GM21737 (cell line): ENCODE results near the gene DCPS.

Experiments
- ATAC-seq: cut with Tn5 transposase; IDR thresholded peaks from one replicate; pipeline ENCODE4 v1.9.1; 2021; ENCODE audit warnings: mild to moderate bottlenecking, moderate library complexity; ENCODE audit not compliant: unreplicated experiment

DCPS gene

DNA sequence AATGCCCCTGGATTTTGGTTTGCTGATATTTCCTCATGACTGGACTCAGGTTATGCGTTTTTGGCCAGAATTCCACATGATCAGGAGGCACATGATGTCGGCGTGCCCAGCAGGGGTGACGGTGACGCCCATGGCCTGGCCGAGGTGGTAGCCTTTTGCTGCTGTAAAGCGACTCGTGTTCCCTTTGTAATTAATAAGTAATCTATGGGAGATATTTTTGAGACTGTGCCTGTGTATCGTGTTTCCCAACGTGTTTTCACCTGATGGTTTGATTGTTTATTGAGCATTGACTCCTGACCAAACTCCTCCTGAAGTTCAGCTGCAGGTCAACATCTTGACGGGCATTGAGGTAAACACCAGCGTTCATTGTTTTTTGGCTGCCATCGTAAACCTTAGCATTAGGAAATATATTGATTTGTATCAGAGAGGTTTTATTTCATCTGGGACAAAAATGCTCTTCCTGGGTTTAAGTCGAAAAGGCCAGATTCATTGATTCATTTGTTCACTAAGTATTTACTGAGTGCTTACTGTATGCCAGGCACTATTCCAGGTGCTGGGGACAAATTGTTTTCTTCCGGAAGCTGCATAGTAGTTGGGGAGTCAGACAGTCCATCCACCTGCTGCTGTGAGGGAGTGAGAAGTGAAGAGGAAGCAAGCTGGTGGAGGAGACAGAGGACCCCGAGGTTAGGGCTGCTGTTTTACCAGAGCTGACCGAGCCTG, 23.6 kb downstream of the DCPS start:
- no peak for ATAC-seq

DNA sequence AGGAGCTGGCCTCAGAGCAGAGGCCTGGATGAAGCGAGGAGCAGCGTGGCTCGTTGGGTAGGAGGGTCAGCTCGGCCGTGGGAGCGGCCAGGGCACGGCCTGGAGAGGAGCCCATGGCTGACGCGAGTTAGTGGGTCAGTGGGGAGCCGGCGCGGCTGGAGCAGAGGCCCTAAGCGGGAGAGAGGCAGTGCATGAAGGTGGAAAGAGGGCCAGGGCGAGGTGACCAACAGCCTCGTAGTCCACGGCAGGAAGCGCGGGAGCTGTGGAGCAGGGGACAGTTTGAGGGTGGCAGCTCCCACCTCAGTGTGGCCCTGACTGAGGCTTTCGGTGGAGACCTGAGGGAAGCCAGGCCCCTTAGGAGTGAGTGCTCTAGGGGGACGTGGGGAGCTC, 24.1 kb downstream of the DCPS start:
- ATAC-seq, result no peak

DNA sequence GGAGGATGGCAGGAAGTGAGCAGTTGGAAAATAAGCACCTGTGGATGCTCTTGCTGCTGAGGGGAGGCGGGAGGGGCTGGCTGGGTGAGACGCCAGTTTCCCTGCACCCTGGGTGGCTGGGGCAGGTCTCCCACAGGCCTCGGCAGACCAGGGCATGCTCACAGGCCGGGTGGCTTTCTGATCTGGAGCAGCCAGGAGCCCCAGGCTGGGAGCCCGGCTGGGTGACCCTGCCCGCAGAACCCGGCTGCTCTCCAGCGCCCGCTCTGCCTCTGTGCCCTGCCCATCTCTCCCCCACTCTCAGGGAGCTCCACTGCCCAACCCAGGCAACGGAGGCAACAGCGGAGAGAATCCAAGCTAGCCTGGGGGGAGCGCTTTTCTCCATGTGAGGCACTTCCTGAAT, 24.6 kb downstream of the DCPS start:
- no peak for ATAC-seq

DNA sequence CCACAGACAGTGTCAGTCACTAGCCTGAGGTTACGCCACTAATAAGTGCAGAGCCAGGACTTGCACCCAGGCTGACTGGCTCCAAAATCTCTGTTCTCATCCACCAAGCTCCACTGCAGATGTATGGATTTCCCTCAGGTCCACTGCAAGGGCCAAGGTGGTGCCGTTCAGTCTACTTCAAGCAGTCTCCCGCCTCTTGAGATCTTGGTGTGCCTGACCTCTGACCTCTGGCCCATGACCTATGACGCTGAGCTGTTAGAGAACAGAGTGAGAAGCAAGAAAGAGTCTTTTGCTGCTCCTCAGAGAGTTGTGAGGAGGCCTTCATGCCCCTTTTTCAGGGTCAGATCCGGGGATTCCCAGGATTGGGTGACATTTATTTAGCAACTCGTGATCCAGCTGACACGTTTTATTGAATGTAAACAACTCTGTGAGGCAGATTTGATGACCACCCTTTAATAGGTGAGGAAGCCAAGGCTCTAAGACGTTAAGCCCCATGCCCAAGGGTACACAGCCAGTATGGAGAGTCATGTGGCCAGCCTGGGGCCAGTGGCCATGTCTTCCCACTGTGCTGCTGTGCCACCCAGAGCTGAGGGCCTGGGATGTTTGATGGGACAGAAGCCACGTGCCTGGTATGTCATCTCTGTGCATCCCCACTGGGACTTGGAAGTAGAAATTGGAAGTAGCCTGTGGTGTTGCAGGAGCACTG, 25.2 kb downstream of the DCPS start:
- no peak for ATAC-seq

DNA sequence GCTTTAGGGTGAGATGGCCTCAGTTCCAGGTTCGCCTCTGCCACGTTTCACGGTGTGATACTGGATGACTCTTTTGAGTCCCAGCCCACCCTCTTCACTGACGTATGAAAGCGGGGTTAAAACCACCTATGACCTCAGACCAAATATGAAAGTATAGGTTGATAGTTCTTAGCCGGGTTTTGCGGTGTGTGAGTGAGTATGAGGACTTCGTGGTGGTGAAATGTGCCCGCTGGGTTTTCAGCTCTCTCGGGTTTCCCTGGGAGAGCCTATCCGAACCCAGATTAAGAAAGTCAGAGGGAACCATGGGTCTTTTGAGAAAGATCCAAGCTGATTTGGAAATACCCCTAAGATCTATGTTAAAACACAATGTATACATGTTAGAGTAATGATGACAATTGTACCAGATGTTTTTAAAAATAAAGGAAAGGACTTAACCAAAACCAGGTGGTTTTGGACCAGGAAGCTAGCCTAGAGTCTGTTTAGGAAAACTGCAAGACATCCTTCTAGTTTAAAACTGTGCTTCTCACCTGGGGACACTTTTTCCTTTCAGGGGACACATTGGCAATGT, 25.9 kb downstream of the DCPS start:
- ATAC-seq, result no peak

DNA sequence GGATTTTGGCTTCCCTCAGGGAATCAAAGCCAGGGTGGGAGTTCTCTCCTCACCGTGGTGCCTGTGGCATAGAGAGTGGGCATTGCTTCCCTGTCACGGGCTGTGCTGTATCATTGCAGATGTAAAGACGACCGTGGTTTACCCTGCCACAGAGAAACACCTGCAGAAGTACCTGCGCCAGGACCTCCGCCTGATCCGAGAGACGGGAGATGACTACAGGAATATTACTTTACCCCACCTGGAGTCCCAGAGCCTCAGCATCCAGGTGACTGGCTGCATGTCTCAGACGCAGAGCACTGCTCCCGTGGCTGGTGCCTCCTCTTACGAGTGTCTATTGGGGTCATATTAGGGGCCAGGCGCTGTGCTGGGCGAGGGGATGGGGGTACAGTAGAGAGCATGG, 27.4 kb downstream of the DCPS start:
- ATAC-seq, result no peak

DNA sequence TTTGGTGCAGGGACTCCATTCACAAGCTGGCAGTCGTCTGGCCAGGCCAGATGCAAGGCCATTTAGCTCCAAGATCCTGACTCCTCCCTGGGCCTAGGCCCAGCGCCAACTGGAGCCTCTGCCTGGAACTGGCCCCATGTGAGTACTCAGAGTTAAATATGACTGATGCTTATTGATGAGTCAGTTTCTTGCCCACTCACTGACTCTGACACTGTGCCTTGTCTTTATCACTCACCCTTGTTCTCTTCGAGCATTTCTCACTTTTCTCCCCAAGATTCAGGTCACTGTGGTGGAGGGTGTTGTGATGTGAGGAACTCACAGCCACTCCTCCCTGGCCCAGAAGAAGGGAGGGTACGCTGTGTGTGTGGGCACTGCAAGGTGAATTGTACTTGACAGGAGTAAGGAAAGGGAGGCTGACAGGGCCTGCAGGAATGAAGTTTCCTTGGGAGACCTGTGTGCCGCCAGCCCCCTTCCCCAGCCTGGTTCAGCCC, 28.4 kb downstream of the DCPS start:
- ATAC-seq, result no peak

DNA sequence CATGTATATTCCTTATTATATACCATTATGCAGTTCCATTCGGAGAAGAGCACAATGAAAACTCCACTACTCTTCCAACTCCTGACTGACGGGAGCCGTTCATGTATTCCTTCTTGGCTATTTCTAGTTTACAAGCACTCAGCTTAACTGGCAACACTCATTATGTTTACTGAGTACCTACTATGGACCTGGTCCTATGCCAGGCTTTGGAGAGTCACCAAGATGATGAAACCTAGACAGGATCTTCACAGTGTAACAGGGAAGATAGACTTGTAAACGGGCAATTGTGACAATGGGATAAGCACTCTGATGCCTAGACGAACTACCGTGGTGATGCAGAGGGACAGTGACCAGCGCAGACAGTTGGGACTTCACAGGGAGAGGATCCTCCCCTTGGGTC, 29.3 kb downstream of the DCPS start:
- no peak for ATAC-seq

DNA sequence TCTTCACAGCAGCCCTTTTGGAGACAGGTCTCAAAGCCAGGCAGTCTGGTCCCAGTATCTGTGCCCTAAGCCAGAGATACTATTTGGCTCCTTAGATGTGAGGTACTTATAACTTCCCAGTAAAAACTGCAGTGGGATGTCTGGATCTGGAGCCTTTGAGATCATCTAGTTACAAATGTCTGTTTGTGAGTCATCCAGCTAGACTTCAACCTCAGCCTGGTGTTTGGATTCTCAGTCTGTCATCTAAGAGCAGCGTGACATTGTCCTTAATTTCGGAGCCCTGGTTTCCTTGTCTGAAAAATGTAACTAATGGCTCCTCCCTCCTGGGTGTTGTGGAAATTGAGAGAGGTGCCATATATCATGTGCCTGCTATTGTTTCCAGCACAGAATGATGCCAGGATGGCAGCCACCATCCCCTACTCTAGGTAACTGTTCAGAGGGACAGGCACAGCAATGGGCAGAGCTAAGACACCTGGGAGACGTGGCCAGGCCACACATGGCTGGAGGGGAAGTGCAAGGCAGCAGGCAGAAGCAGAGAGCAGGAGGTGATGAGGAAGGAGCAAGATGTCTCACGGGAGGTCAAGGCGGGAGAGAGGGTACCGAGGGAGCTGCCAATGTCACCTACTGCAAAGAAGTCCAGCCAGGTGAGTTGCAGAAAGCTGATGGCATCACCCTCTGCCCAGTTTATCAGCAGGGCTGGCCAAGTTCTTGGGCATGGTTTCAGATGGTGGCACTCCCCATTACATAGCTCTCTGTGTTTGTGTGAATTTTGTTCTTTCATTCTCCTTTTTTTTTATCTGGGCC, 31.0 kb downstream of the DCPS start:
- no peak for ATAC-seq

DNA sequence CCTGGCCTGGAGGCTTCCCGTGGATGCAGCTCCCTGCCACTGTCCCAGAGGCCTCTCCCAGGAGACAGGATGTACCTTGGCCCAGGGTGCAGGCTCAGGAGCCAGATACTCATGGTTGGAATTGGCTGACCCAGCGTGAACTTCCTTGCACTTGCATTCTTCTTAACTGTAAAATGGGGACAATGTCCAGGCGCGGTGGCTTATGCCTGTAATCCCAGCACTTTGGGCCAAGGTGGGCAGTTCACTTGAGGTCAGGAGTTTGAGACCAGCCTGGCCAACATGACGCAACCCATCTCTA, 31.6 kb downstream of the DCPS start:
- no peak for ATAC-seq

DNA sequence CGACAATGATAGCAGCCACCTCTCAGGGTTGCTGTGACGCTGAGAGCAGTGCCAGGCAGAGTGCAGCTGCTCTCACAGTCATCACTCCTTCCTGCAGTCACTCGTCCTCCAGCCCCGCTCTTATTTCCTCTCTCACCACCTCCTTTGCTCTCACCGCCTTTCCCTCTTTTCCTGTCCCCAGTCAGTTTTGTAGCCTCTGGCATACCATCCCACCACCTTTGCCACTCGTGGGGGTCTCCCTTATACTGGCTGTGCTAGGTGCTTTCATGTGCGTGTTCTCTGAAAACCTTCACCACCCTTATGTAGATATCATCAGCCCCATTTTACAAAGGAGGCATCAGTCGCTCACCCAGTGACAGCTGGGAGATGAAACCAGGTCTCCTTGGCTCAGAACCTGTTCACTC, 32.3 kb downstream of the DCPS start:
- no peak for ATAC-seq

DNA sequence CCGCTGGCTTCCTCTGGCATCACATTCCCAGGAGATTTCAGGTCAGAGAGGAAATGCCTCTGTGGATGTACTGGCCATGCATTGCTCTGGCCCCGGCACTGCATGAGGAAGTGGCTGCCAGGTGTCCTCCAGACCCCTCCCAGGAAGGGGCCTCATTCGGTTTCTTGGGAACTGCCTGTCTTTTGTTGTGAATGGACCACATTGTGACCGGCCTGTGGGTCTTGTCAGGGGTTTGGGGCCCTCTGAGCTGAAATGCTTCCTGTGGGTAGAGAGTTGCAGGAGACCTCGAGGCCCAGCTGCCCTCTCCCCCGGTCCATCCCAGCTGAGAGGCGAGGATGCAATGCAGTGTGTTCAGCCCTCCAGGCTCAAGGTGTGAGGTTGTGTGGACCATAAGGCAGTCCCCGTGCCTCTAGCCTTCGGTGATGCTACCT, 32.8 kb downstream of the DCPS start:
- no peak for ATAC-seq

DNA sequence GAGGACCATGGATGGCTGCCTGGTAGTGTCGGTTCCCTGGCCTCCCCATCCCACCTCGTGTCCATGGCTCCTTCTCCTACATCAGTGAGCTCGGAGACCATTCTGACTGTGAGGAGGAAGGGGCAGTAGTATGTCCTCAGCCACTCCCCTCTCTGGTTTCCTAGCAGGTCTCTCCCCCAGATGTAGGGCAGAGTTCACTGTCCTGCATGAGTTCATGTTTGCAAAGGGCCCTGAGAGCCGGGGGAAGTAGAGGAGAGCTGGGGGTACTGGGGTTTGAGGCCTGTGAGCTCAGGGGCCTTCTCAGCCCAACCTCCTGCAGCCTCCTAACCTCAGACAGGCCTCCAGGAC, 33.2 kb downstream of the DCPS start:
- no peak for ATAC-seq

DNA sequence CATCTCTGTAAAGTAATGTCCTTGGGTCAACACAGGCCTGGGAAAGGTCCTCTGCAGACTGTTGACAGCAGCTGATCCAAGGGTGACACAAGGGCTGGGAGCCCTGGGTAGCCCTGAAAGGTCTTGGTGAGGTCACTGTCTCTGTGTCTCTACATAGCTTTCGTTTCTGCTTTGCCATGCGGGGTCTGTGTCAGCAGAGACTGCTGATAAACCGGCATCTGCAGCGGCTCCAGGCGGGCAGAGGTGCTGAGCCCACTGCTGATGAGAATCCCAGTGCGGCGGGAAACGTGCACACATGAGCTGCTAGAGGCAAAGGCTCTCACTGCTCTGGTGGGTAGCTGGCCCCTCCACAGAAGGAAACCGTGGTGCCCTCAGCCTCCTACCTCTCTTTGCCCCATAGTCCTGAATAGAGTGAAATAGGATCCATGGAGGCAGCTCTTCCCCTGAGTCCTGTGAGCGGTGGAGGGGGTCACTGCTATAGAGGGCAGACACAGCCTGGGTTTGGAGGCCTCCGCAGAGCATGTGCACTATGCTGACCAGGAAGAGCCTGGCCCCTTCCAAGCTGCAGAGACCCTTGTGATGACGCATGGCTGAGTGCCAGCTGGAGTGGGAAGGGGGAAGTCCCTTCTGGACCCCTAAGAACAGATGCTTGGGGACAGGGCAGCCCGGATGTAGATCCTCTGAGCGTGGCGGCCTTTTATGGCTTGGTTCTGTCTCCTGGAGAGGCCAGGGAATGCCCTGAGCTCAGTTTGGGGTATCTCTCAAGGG, 33.8 kb downstream of the DCPS start:
- no peak for ATAC-seq

DNA sequence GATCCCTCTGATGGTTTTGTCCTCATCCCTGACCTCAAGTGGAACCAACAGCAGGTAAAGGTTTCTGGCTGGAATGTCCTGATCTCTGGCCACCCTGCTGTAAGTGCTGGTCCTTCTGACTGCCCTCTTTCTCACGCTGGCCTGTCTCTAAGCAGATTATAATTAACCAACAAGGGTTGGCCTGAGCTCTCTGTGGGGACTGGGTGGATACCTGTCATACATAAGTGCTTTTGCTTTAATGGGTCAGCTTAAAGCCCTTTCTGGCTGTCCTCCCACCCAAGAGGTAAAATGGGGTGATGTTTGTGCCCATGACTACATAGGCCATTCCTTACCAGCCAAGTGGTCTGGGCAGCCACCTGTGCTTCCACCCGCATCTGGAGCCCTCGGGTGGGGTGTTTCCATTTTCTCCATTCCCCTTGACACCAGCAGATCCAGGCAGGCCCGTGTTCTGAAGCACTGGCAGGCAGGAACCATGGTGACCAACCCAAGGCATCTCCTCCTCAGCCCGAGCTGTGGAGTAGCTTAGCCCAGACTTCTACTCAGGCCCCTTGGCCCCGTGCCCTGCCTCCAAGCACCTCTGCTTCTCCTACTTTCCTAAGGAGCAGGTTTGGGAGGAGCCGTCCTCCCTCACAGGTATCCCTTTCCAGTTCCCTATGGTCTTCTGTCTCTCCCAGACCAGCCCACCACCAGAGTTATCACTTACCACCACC, 34.6 kb downstream of the DCPS start:
- ATAC-seq, result no peak

DNA sequence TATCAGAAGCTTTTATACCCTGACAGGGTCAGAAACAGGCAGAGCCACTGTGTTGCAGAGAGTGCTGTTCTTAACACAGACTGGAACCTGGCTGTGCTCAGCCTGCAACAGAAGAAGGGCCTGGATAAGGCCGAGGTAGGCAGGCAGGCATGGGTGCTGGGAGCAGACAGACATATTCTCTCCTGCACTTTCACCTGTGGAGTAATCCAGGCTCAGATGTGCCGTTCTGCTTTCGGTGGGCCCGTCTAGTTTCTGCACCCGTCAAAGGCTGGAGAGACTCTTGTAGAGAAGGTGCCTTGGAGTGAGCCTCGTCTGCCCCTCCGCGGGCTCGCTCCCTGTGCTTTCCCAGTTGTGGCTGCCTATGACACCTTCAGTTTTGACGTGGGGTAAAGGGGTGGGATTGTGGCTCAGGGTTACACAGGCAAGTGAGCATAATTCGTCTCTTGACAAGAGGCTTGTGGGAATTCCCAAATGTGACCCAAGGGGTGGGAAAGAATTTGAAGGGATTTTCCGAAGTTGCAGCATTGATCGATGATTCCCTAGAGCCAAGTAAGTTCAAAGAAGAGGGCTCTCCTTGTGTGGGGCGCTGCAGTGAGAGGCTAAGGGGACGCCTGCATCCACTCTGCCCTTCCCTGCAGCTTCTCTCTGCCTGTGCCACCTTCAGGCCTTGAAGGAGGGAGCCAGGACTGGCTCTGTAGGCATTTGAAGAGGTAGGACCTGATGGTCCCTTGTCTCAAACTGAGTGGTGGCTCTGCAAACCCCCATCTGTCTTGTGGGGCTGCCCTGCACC, 35.4 kb downstream of the DCPS start:
- no peak for ATAC-seq

DNA sequence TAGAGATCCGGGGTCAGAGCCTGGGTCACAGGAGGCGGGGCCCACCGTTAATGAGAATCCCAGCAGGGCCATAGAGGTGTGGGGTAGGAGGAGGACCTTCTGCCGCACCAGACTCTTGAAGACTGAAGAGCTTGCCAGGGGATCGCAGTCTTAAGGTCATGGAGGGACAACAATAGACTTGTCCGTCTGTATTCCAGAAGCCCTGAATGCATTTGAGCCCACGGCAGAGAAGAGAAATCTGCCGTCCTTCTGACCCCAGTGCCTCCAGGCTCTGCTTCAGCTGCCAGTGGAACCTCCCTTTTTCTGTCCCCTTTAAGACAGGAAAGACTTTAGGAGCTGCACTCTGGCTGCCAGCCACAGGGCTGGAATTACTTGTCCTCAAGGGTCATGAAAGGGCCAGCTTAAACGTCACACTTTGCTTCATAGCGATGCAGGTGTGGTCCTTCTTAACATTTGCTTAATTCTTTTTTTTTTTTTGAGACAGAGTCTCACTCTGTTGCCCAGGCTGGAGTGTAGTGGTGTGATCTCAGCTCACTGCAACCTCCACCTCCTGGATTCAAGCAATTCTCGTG, 36.1 kb downstream of the DCPS start:
- ATAC-seq, result no peak

DNA sequence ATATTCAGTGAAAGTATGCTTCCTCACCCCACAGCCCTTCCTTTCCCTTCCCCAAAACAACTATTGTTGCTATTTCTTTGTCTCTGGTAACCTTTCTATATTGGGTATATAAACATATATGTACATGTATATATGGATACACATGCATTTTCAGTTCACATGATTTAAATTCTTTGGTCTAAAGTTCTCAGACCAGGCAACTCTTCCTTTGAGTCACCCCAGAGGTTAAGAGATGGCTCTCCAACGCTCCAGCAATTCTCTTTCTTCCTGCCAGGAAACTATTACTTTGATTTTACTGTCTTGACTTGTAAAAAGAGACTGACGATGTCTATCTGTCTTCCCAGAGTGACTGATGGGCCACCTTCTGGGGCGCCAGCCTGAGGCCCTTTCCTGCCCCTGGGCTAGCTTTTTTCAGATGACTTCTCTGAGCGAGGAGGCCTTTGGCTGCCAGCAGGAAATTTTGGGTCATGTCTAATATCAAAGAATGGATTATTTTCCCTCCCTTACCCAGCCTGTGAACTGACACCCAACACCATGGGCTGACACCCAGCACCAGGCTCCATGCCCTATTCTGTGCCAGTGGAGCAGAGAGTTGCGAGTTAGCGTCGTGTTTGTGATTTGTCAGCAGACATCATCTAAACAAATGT, 37.2 kb downstream of the DCPS start:
- ATAC-seq, result no peak

DNA sequence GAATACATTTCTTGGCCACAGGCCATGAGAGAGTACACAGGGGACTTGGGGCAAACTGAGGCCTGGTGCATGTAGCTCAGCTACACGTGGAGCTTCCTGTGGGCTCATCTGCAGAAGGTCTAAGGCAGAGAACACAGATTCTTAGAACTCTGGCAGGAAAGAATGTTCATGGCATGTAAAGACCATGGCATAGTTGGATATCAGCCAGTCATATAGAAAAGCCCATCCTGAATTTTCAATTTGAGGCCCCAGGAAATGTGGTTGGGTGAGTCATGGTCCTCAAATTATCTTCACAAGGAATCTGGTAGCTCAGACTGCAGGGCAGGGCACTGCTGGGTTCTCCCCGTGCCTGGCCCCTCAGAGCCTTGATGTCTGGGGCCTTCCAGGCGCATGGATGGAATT, 37.9 kb downstream of the DCPS start:
- no peak for ATAC-seq
